Breast epithelium (tissue), 4 donors: ENCODE data around the gene TENM3. TPM values are rescaled to one million over a fixed set of nuclear protein-coding genes. Genes with fewer than 3 reads are reported as not detected.

Source experiments
- DNase-seq, 2 donors: peaks; one replicate each; pipeline ENCODE4 v3.0.0-alpha.2; 2019; ENCODE audit warnings: low spot score in 2 of 2
- H3K27ac ChIP-seq, 2 donors: fragments of 200-600 bp; sonication (generic) in 1 of 2; one replicate each; pipeline ENCODE4 v1.5.1; 2016 to 2019; ENCODE audit warnings: mild to moderate bottlenecking in 1 of 2
- H3K27me3 ChIP-seq, 2 donors: fragments of 200-600 bp; sonication (generic) in 1 of 2; one replicate each; pipeline versions ENCODE4 v1.5.1 to v1.6.0; 2017 to 2019; ENCODE audit warnings: control low read depth in 1 of 2, mild to moderate bottlenecking in 1 of 2
- H3K36me3 ChIP-seq: fragments of 200-600 bp; one replicate; pipeline ENCODE4 v1.5.1; 2019
- H3K4me1 ChIP-seq, 2 donors: fragments of 200-600 bp; sonication (generic); one replicate each; pipeline ENCODE4 v1.5.1; 2016 to 2019; ENCODE audit warnings: control low read depth in 1 of 2
- H3K4me3 ChIP-seq, 3 donors: fragments of 200-600 bp; sonication (generic); 1 replicate in 2 of 3; 2 replicates in 1 of 3; pipeline ENCODE4 v1.5.1; 2016 to 2019; ENCODE audit warnings: mild to moderate bottlenecking in 3 of 3, moderate library complexity in 2 of 3
- H3K9me3 ChIP-seq, 2 donors: fragments of 200-600 bp; sonication (generic) in 1 of 2; one replicate each; pipeline ENCODE4 v1.5.1; 2016 to 2019; ENCODE audit warnings: control low read depth in 1 of 2
- CTCF ChIP-seq, 3 donors: fragments of 450-650 bp; IDR thresholded peaks; one replicate each; pipeline ENCODE4 v1.5.1; 2016 to 2017; ENCODE audit warnings: antibody characterized with exemption in 3 of 3, mild to moderate bottlenecking in 3 of 3, moderate library complexity in 3 of 3
- POLR2A ChIP-seq: fragments of 450-650 bp; IDR thresholded peaks from one replicate; pipeline ENCODE4 v1.6.1; 2016; ENCODE audit warnings: antibody characterized with exemption, mild to moderate bottlenecking, moderate library complexity
- POLR2AphosphoS5 ChIP-seq, 3 donors: sonication (generic); formaldehyde crosslinking; IDR thresholded peaks; one replicate each; pipeline ENCODE4 v1.6.1; 2017; ENCODE audit warnings: antibody characterized with exemption in 3 of 3
- intact Hi-C: fragments of 100-400 bp; cut with DNase I; formaldehyde crosslinking; loops from one replicate; pipeline ENCODE4 v1.15.1; 2023; ENCODE audit warnings: low total_unique reads
- total RNA-seq, 3 donors: library from RNA; depleted of rRNA; stranded (reverse); fragments of >200 nt; gene quantifications; one replicate each; pipeline ENCODE4 v1.1.0, GENCODE V29; 2016

Gene TENM3
- total RNA-seq, 3 donors from 2014 or later: 4.6 to 30.6 (median 8.8) TPM

GRCh38 chr4:182616476-182616875 lies 373.3 kb downstream of the TENM3 start:
- H3K9me3 ChIP-seq: no peaks in the 10 kb centered on the region
- intact Hi-C loops: no loop called here
- no peaks in the 10 kb centered on the region for H3K27me3 ChIP-seq
- H3K36me3 ChIP-seq: no peaks in the 10 kb centered on the region
- no peak overlapping the region for H3K4me3 ChIP-seq
- TF ChIP-seq CTCF (IDR thresholded peaks at IDR 0.05) (no peak), POLR2A (no peak), POLR2AphosphoS5 (IDR thresholded peaks at IDR 0.05) (no peak)
- no peak for DNase-seq
- no peak overlapping the region for H3K27ac ChIP-seq
- no peaks in the 10 kb centered on the region for H3K4me1 ChIP-seq

- intact Hi-C loops: no loop called here
- H3K9me3 ChIP-seq: no peaks in the 10 kb centered on the region
- H3K36me3 ChIP-seq: no peaks in the 10 kb centered on the region
- H3K27ac ChIP-seq: no peak overlapping the region
- no peak for DNase-seq
- no peak overlapping the region for H3K4me3 ChIP-seq
- no peaks in the 10 kb centered on the region for H3K27me3 ChIP-seq
- TF ChIP-seq POLR2AphosphoS5 (IDR thresholded peaks at IDR 0.05) (no peak), POLR2A (no peak), CTCF (IDR thresholded peaks at IDR 0.05) (no peak)
- H3K4me1 ChIP-seq: no peaks in the 10 kb centered on the region
Measured at GRCh38 chr4:182619660-182620059, 376.5 kb downstream of the TENM3 start.

GRCh38 chr4:182620111-182620980 lies 377.1 kb downstream of the TENM3 start:
- Histone ChIP-seq H3K27ac (no peak overlapping the region), H3K9me3 (no peaks in the 10 kb centered on the region), H3K4me3 (no peak overlapping the region), H3K27me3 (no peaks in the 10 kb centered on the region), H3K36me3 (no peaks in the 10 kb centered on the region), H3K4me1 (no peaks in the 10 kb centered on the region)
- TF ChIP-seq POLR2A: no peak
- no peak for TF ChIP-seq POLR2AphosphoS5 (IDR thresholded peaks at IDR 0.05)
- no peak for TF ChIP-seq CTCF (IDR thresholded peaks at IDR 0.05)
- intact Hi-C loops: no loop called here
- DNase-seq: no peak

GRCh38 chr4:182624281-182624680 lies 381.1 kb downstream of the TENM3 start:
- no peak for DNase-seq
- Histone ChIP-seq H3K27ac (no peak overlapping the region), H3K4me3 (no peak overlapping the region), H3K27me3 (no peaks in the 10 kb centered on the region), H3K4me1 (no peaks in the 10 kb centered on the region), H3K9me3 (no peaks in the 10 kb centered on the region), H3K36me3 (no peaks in the 10 kb centered on the region)
- TF ChIP-seq CTCF (IDR thresholded peaks at IDR 0.05) (no peak), POLR2AphosphoS5 (IDR thresholded peaks at IDR 0.05) (no peak), POLR2A (no peak)
- intact Hi-C loops: no loop called here

- Histone ChIP-seq H3K27ac (no peak overlapping the region), H3K4me1 (no peaks in the 10 kb centered on the region), H3K36me3 (no peaks in the 10 kb centered on the region), H3K4me3 (no peak overlapping the region), H3K27me3 (no peaks in the 10 kb centered on the region), H3K9me3 (no peaks in the 10 kb centered on the region)
- no peak for DNase-seq
- intact Hi-C loops: no loop called here
- no peak for TF ChIP-seq POLR2AphosphoS5 (IDR thresholded peaks at IDR 0.05)
- TF ChIP-seq POLR2A: no peak
- no peak for TF ChIP-seq CTCF (IDR thresholded peaks at IDR 0.05)
Measured at GRCh38 chr4:182625193-182625592, 382.0 kb downstream of the TENM3 start.
